SK-N-SH treated with all-trans-retinoic acid at 6 μM for 48 hours (cell line): ENCODE results near the gene APOBEC4.

ENCODE experiments used
- ATAC-seq: fragments of 200-7000 bp; cut with Tn5 transposase; 3 replicates; pipeline ENCODE4 v1.9.1; 2020; ENCODE audit warnings: mild to moderate bottlenecking, moderate library complexity
- ARNTL ChIP-seq: fragments of 450-650 bp; formaldehyde crosslinking; IDR thresholded peaks from 2 replicates; pipeline ENCODE4 v1.5.0; 2020; ENCODE audit warnings: low read depth, mild to moderate bottlenecking, moderate library complexity, borderline replicate concordance
- BACH2 ChIP-seq: fragments of 250-450 bp; sonication (Bioruptor Pico); IDR thresholded peaks from 2 replicates; pipeline ENCODE4 v1.9.0; 2021; ENCODE audit warnings: mild to moderate bottlenecking, borderline replicate concordance
- CREB5 ChIP-seq: fragments of 250-450 bp; sonication (Bioruptor Pico); IDR thresholded peaks from 2 replicates; pipeline ENCODE4 v1.5.1; 2020; ENCODE audit warnings: low read depth, mild to moderate bottlenecking, moderate library complexity
- CSDC2 ChIP-seq: fragments of 250-450 bp; sonication (Bioruptor Pico); IDR thresholded peaks from 2 replicates; pipeline ENCODE4 v1.5.0; 2020; ENCODE audit warnings: mild to moderate bottlenecking, moderate library complexity
- ESRRG ChIP-seq: fragments of 250-450 bp; sonication (Bioruptor Pico); IDR thresholded peaks from 2 replicates; pipeline ENCODE4 v1.6.1; 2021; ENCODE audit warnings: mild to moderate bottlenecking
- ISL1 ChIP-seq: fragments of 250-450 bp; sonication (Bioruptor Pico); IDR thresholded peaks from 2 replicates; pipeline ENCODE4 v2.1.2; 2022; ENCODE audit warnings: mild to moderate bottlenecking, moderate library complexity
- OSR1 ChIP-seq: fragments of 250-450 bp; sonication (Bioruptor Pico); IDR thresholded peaks from 2 replicates; pipeline ENCODE4 v1.8.0; 2022; ENCODE audit warnings: moderate library complexity, mild to moderate bottlenecking, inconsistent platforms
- POU6F1 ChIP-seq: fragments of 250-450 bp; sonication (Bioruptor Pico); IDR thresholded peaks from 2 replicates; pipeline ENCODE4 v1.8.0; 2021; ENCODE audit warnings: low read depth, mild to moderate bottlenecking, moderate library complexity, borderline replicate concordance
- PPARA ChIP-seq: fragments of 250-450 bp; sonication (Bioruptor Pico); IDR thresholded peaks from 2 replicates; pipeline ENCODE4 v1.5.0; 2020; ENCODE audit warnings: mild to moderate bottlenecking, borderline replicate concordance
- RARB ChIP-seq: fragments of 250-450 bp; sonication (Bioruptor Pico); IDR thresholded peaks from 2 replicates; pipeline ENCODE4 v1.8.0; 2021; ENCODE audit warnings: mild to moderate bottlenecking, moderate library complexity
- SNAI2 ChIP-seq: fragments of 250-450 bp; sonication (Bioruptor Pico); IDR thresholded peaks from 2 replicates; pipeline ENCODE4 v1.5.0; 2020; ENCODE audit warnings: mild to moderate bottlenecking, moderate library complexity
- TCF4 ChIP-seq: fragments of 250-450 bp; sonication (Bioruptor Pico); IDR thresholded peaks from 2 replicates; pipeline ENCODE4 v1.8.0; 2021; ENCODE audit warnings: mild to moderate bottlenecking, moderate library complexity, borderline replicate concordance
- TOX ChIP-seq: fragments of 250-450 bp; sonication (Bioruptor Pico); IDR thresholded peaks from 2 replicates; pipeline ENCODE4 v1.8.0; 2021; ENCODE audit warnings: mild to moderate bottlenecking, moderate library complexity, borderline replicate concordance
- TSHZ2 ChIP-seq: fragments of 250-450 bp; sonication (Bioruptor Pico); IDR thresholded peaks from 2 replicates; pipeline ENCODE4 v1.5.0; 2020; ENCODE audit warnings: mild to moderate bottlenecking, moderate library complexity
- ZC3H10 ChIP-seq: fragments of 250-450 bp; sonication (Bioruptor Pico); IDR thresholded peaks from 2 replicates; pipeline ENCODE4 v1.5.1; 2021; ENCODE audit warnings: mild to moderate bottlenecking, moderate library complexity
- ZFP3 ChIP-seq: fragments of 250-450 bp; sonication (Bioruptor Pico); IDR thresholded peaks from 2 replicates; pipeline ENCODE4 v1.5.0; 2020; ENCODE audit warnings: mild to moderate bottlenecking, moderate library complexity
- ZFP30 ChIP-seq: fragments of 450-650 bp; formaldehyde crosslinking; IDR thresholded peaks from 2 replicates; pipeline ENCODE4 v1.5.0; 2022; ENCODE audit warnings: mild to moderate bottlenecking, moderate library complexity
- ZNF70 ChIP-seq: fragments of 450-650 bp; formaldehyde crosslinking; IDR thresholded peaks from 2 replicates; pipeline ENCODE4 v1.5.0; 2020; ENCODE audit warnings: mild to moderate bottlenecking, moderate library complexity
- ZNF8 ChIP-seq: fragments of 450-650 bp; formaldehyde crosslinking; IDR thresholded peaks from 2 replicates; pipeline ENCODE4 v1.5.0; 2020; ENCODE audit warnings: mild to moderate bottlenecking, moderate library complexity
- TF ChIP-seq, protein P1 (sequence below): fragments of 250-450 bp; sonication (Bioruptor Pico); IDR thresholded peaks from 2 replicates; pipeline ENCODE4 v1.5.1; 2021; ENCODE audit warnings: mild to moderate bottlenecking, moderate library complexity
- TF ChIP-seq, protein P2 (sequence below): fragments of 250-450 bp; sonication (Bioruptor Pico); IDR thresholded peaks from 2 replicates; pipeline ENCODE4 v1.8.0; 2020; ENCODE audit warnings: mild to moderate bottlenecking, moderate library complexity, borderline replicate concordance

APOBEC4 gene

GRCh38 chr1:183673605-183674323 lies 20.6 kb upstream of the APOBEC4 start:
- no peak for ATAC-seq
- TF ChIP-seq, protein P1, sequence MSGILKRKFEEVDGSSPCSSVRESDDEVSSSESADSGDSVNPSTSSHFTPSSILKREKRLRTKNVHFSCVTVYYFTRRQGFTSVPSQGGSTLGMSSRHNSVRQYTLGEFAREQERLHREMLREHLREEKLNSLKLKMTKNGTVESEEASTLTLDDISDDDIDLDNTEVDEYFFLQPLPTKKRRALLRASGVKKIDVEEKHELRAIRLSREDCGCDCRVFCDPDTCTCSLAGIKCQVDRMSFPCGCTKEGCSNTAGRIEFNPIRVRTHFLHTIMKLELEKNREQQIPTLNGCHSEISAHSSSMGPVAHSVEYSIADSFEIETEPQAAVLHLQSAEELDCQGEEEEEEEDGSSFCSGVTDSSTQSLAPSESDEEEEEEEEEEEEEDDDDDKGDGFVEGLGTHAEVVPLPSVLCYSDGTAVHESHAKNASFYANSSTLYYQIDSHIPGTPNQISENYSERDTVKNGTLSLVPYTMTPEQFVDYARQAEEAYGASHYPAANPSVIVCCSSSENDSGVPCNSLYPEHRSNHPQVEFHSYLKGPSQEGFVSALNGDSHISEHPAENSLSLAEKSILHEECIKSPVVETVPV (CRISPR knock-in tag), result no peak
- TF ChIP-seq OSR1 (CRISPR knock-in tag) (no peak), CREB5 (no peak), ESRRG (no peak), PPARA (CRISPR knock-in tag) (no peak), CSDC2 (CRISPR knock-in tag) (no peak), ZNF70 (CRISPR knock-in tag) (no peak), BACH2 (no peak), POU6F1 (no peak), RARB (CRISPR knock-in tag) (no peak), ZFP30 (CRISPR knock-in tag) (no peak), ZNF8 (no peak), ZFP3 (no peak), ARNTL (no peak), ISL1 (CRISPR knock-in tag) (no peak)

DNA sequence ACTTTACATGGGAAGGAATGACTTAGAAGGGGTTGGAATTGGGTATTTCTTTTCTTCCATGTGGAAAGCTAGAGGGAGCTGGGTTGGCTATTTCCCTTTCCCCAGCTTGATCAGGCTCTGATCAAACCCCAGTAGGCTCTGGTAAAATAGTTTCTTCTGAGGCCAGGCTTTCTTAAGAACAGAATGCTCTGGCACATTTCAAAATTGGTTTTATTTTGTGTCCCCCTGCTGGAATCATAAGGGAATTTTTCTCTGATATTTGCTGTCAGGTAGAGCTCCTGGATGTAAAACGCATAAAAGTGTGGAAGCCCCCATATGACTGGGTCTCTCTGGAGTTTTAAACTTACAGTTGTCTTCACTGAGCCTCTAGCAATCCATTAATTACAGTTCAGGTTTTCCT lies 17.1 kb upstream of the APOBEC4 start:
- TF ChIP-seq TSHZ2 (CRISPR knock-in tag), result no peak
- no peak for ATAC-seq

DNA sequence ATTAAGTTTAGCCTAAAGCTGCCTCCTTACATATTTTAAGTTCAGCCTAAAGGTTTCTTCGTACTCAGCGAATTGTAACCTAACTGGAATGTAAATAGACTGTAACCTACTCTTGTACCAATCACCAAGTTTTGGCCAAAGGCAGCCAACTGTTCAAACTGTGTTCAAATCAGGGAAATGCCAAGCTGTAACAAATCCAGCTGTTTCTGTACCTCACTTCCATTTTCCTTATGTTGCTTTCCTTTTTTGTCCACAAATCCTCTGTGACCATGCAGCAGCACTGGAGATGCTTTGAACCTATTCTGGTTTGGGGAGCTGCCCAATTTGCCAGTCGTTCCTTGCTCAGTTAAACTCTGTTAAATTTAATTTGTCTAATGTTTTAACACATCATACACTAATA lies 3.2 kb upstream of the APOBEC4 start:
- TF ChIP-seq ZNF8 (no peak), ZC3H10 (no peak), RARB (CRISPR knock-in tag) (no peak), OSR1 (CRISPR knock-in tag) (no peak), SNAI2 (CRISPR knock-in tag) (no peak), ZFP30 (CRISPR knock-in tag) (no peak), POU6F1 (no peak), ZNF70 (CRISPR knock-in tag) (no peak), BACH2 (no peak), TCF4 (CRISPR knock-in tag) (no peak), TOX (CRISPR knock-in tag) (no peak)
- TF ChIP-seq, protein P1 (CRISPR knock-in tag), result no peak
- TF ChIP-seq, protein P2, sequence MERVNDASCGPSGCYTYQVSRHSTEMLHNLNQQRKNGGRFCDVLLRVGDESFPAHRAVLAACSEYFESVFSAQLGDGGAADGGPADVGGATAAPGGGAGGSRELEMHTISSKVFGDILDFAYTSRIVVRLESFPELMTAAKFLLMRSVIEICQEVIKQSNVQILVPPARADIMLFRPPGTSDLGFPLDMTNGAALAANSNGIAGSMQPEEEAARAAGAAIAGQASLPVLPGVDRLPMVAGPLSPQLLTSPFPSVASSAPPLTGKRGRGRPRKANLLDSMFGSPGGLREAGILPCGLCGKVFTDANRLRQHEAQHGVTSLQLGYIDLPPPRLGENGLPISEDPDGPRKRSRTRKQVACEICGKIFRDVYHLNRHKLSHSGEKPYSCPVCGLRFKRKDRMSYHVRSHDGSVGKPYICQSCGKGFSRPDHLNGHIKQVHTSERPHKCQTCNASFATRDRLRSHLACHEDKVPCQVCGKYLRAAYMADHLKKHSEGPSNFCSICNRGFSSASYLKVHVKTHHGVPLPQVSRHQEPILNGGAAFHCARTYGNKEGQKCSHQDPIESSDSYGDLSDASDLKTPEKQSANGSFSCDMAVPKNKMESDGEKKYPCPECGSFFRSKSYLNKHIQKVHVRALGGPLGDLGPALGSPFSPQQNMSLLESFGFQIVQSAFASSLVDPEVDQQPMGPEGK (CRISPR knock-in tag), result no peak
- no peak for ATAC-seq
